ENCODE measurements around the gene RNASEH1. TPM values are rescaled to one million over a fixed set of nuclear protein-coding genes. Genes with fewer than 3 reads are reported as not detected.

RNASEH1 gene
- total and polyA plus RNA-seq, 2 of the 13 experiments (the other 11 are each of a cell fraction or from before 2014, with no cell fraction given), result 14.5 to 57.4 TPM

DNA sequence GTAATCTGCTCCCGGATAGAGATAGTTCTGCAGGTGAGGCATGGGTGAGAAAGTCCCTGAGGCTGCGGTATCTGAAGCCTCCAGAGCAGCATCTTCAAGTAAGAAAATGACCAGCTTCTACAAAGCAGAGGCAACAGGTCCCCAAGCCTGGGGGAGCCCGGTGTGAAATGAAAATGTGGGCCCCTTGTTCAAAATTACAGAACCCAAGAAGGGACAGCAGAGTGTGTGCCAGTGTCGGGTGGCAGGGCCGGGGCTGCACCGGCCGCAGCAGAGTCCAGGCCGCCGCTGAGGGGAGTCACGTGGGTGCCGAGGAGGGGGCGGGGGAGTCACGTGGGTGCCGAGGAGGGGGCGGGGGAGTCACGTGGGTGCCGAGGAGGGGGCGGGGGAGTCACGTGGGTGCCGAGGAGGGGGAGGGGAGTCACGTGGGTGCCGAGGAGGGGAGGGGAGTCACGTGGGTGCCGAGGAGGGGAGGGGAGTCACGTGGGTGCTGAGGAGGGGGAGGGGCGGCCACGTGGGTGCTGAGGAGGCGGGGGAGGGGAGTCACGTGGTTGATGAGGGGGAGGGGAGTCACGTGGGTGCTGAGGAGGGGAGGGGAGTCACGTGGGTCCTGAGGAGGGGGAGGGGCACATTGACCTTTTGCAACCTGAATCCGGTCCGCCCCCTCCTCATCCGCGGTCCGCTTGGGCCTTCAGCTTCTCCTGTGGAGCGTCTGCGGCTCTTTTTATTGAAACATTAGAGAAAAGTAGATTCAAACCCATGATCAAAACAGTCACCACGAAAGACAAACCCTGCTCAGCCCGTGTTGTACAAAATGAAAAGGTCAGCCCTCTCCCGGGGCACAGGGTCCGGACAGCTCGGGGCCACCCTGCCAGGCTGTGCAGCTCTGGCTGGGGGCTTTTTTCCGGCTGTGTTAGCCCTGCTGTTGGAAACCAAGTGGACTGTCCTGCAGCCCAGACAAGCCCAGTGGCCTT is 47.1 kb upstream of the RNASEH1 start (continued):
- no peak for TF ChIP-seq ZNF646 (CRISPR knock-in tag; IDR thresholded peaks at IDR 0.05)
- no peak for TF ChIP-seq TSC22D2 (CRISPR knock-in tag; IDR thresholded peaks at IDR 0.05; ENCODE audit: borderline replicate concordance)
- TF ChIP-seq ZFP62 (CRISPR knock-in tag; IDR thresholded peaks at IDR 0.05), result no peak
- TF ChIP-seq ZNF337 (CRISPR knock-in tag; IDR thresholded peaks at IDR 0.05; ENCODE audit: borderline replicate concordance, low read depth), result no peak
- TF ChIP-seq ZNF143 (CRISPR knock-in tag; IDR thresholded peaks at IDR 0.05), result no peak
- no peak for TF ChIP-seq ZNF883 (CRISPR knock-in tag; IDR thresholded peaks at IDR 0.05; ENCODE audit: not compliant biosample characterization)
- TF ChIP-seq POGZ (CRISPR knock-in tag; IDR thresholded peaks at IDR 0.05), result peak; percentile 4; the same call in 1 of the 2 replicates
- TF ChIP-seq, protein P1, sequence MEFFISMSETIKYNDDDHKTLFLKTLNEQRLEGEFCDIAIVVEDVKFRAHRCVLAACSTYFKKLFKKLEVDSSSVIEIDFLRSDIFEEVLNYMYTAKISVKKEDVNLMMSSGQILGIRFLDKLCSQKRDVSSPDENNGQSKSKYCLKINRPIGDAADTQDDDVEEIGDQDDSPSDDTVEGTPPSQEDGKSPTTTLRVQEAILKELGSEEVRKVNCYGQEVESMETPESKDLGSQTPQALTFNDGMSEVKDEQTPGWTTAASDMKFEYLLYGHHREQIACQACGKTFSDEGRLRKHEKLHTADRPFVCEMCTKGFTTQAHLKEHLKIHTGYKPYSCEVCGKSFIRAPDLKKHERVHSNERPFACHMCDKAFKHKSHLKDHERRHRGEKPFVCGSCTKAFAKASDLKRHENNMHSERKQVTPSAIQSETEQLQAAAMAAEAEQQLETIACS (CRISPR knock-in tag; IDR thresholded peaks at IDR 0.05), result no peak
- TF ChIP-seq, protein P2, sequence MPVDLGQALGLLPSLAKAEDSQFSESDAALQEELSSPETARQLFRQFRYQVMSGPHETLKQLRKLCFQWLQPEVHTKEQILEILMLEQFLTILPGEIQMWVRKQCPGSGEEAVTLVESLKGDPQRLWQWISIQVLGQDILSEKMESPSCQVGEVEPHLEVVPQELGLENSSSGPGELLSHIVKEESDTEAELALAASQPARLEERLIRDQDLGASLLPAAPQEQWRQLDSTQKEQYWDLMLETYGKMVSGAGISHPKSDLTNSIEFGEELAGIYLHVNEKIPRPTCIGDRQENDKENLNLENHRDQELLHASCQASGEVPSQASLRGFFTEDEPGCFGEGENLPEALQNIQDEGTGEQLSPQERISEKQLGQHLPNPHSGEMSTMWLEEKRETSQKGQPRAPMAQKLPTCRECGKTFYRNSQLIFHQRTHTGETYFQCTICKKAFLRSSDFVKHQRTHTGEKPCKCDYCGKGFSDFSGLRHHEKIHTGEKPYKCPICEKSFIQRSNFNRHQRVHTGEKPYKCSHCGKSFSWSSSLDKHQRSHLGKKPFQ (CRISPR knock-in tag; IDR thresholded peaks at IDR 0.05; ENCODE audit: insufficient replicate concordance), result no peak
- TF ChIP-seq ZNF296 (CRISPR knock-in tag; conservative IDR thresholded peaks at IDR 0.05), result no peak
- no peak for TF ChIP-seq ZNF562 (CRISPR knock-in tag; IDR thresholded peaks at IDR 0.05; ENCODE audit: borderline replicate concordance)
- no peak for TF ChIP-seq DBP (CRISPR knock-in tag; IDR thresholded peaks at IDR 0.05; ENCODE audit: not compliant biosample characterization)
- TF ChIP-seq ZFY (CRISPR knock-in tag; IDR thresholded peaks at IDR 0.05), result peak; percentile 95
- no peak for TF ChIP-seq ZKSCAN1 (IDR thresholded peaks at IDR 0.05; ENCODE audit: low read length)
- TF ChIP-seq ZNF616 (CRISPR knock-in tag; IDR thresholded peaks at IDR 0.05; ENCODE audit: low read depth), result no peak
- no peak; the same call in 1 of the 2 replicates for TF ChIP-seq CREM (IDR thresholded peaks at IDR 0.05)
- TF ChIP-seq CREM (CRISPR knock-in tag; IDR thresholded peaks at IDR 0.05), result no peak

Data from HepG2 (cell line).